ENCODE data around the gene ITIH1. TPM values are rescaled to one million over a fixed set of nuclear protein-coding genes. Genes with fewer than 3 reads are reported as not detected.

ITIH1 gene
- total and polyA plus RNA-seq, 2 of the 4 experiments (the other 2 are of a cell fraction): not detected

DNA sequence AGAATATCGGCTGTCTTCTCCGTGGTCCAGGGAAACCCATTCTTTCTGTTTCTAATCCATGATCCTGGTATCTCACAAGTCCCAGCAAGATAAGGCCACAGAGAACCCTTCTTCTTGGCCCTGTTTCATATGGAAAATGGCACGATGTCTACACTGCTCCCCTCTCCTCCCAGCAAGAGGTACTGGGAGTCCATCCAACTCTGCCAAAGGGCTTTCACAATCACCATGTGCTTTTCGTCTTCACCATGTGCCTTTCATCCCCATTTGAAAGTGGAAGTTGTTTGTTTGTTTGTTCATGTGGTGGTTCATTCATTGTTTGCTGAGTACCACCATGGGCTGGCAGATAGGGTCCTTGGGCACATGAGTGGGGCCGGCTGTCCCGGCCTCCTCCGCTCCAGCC, 22.7 kb downstream of the ITIH1 start:
- no peak overlapping the region for H2AK5ac ChIP-seq (ENCODE audit: low read depth, low read length)
- no peak overlapping the region for H3K14ac ChIP-seq (replicated peaks; ENCODE audit: low read depth, low read length)
- no peak overlapping the region for H2BK20ac ChIP-seq (ENCODE audit: low read depth, low read length)
- peaks cover 5% of the 10 kb centered on the region; the same call in 1 of the 2 replicates for H3K4me1 ChIP-seq (ENCODE audit: control insufficient read depth, insufficient read depth, low read length)
- H3K18ac ChIP-seq (ENCODE audit: low read depth, low read length): no peak overlapping the region
- no peaks in the 10 kb centered on the region for H3K36me3 ChIP-seq (ENCODE audit: control insufficient read depth, insufficient read depth, low read length)
- dilution Hi-C loops (cut with HindIII; ENCODE audit: low sequenced_read_pairs, unreplicated experiment) (no loop called here), in situ Hi-C loops (cut with MboI; ENCODE audit: low sequenced_read_pairs) (no loop called here), intact Hi-C loops (cut with micrococcal nuclease) (no loop called here)
- no peak overlapping the region for H2AFZ ChIP-seq (replicated peaks; ENCODE audit: low read length, poor library complexity)
- no peak overlapping the region for H4K5ac ChIP-seq (ENCODE audit: low read depth, low read length)
- H3K23ac ChIP-seq (ENCODE audit: low read depth, low read length): no peak overlapping the region
- H3K4ac ChIP-seq (ENCODE audit: low read depth, low read length): no peak overlapping the region
- BruUV-seq (replicated peaks): no TSS peak
- no peak overlapping the region for H3K27ac ChIP-seq (ENCODE audit: insufficient read depth, low read length)
- no peak overlapping the region for H3K9ac ChIP-seq (ENCODE audit: low read depth, low read length)
- WGBS, 2 experiments (ENCODE audit: extremely low coverage in 2 of 2, insufficient read length in 1 of 2): no CpG with 5 or more reads among the region's 7 CpGs
- CTCF ChIA-PET: interaction anchor here (0.7 kb wide), 1 partner anchor 31 kb away, joined by 3 read pairs; no protein-coding TSS in a partner anchor
- POLR2A ChIA-PET (ENCODE audit: unreplicated experiment): no interaction called here
- no peaks in the 10 kb centered on the region for H3K79me1 ChIP-seq (ENCODE audit: low read depth in 1 of 2, low read length in 2 of 2)
- ATAC-seq (ENCODE audit: low read depth) (no peak), DNase-seq (no peak)
- no peak overlapping the region for H4K91ac ChIP-seq (ENCODE audit: insufficient read depth, low read depth, low read length)
- no peak overlapping the region for H2BK120ac ChIP-seq (ENCODE audit: low read depth, low read length)
- no peak overlapping the region for H3K4me2 ChIP-seq (ENCODE audit: low read depth, low read length)
- no peaks in the 10 kb centered on the region for H4K20me1 ChIP-seq (ENCODE audit: insufficient read depth, low read length)
- no peak overlapping the region for H3K56ac ChIP-seq (ENCODE audit: extremely low read depth, insufficient read depth, low read length)
- no peak overlapping the region for H2BK5ac ChIP-seq (ENCODE audit: low read depth, low read length, poor library complexity, severe bottlenecking)
- no peak for TF ChIP-seq SMC3 (IDR thresholded peaks at IDR 0.05; ENCODE audit: low read depth, low read length)
- no peak for TF ChIP-seq MAFK (IDR thresholded peaks at IDR 0.05; ENCODE audit: low read depth, low read length)
- TF ChIP-seq POLR2A (IDR thresholded peaks at IDR 0.05; ENCODE audit: low read depth, low read length): no peak
- no peak for TF ChIP-seq MXI1 (IDR thresholded peaks at IDR 0.05; ENCODE audit: borderline replicate concordance, low read depth, low read length)
- no peak for TF ChIP-seq RCOR1 (IDR thresholded peaks at IDR 0.05; ENCODE audit: insufficient replicate concordance, low read length)
- no peak for TF ChIP-seq MAZ (IDR thresholded peaks at IDR 0.05; ENCODE audit: borderline replicate concordance, low read depth, low read length)
- no peak for TF ChIP-seq RFX5 (IDR thresholded peaks at IDR 0.05; ENCODE audit: low read depth, low read length)
- TF ChIP-seq, protein P1, sequence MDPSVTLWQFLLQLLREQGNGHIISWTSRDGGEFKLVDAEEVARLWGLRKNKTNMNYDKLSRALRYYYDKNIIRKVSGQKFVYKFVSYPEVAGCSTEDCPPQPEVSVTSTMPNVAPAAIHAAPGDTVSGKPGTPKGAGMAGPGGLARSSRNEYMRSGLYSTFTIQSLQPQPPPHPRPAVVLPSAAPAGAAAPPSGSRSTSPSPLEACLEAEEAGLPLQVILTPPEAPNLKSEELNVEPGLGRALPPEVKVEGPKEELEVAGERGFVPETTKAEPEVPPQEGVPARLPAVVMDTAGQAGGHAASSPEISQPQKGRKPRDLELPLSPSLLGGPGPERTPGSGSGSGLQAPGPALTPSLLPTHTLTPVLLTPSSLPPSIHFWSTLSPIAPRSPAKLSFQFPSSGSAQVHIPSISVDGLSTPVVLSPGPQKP (IDR thresholded peaks at IDR 0.05; ENCODE audit: borderline replicate concordance, low read depth, low read length): no peak
- TF ChIP-seq NFE2L2 (IDR thresholded peaks at IDR 0.05; ENCODE audit: low read depth, low read length): no peak
- TF ChIP-seq, protein P2, sequence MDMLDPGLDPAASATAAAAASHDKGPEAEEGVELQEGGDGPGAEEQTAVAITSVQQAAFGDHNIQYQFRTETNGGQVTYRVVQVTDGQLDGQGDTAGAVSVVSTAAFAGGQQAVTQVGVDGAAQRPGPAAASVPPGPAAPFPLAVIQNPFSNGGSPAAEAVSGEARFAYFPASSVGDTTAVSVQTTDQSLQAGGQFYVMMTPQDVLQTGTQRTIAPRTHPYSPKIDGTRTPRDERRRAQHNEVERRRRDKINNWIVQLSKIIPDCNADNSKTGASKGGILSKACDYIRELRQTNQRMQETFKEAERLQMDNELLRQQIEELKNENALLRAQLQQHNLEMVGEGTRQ (IDR thresholded peaks at IDR 0.05; ENCODE audit: low read depth, low read length): no peak
- TF ChIP-seq FOS (IDR thresholded peaks at IDR 0.05; ENCODE audit: low read depth, low read length): no peak
- H3K27me3 ChIP-seq (ENCODE audit: control insufficient read depth, insufficient read depth, low read length): no peaks in the 10 kb centered on the region
- no peaks in the 10 kb centered on the region for H3K9me1 ChIP-seq (ENCODE audit: insufficient read depth, low read length)
- no peaks in the 10 kb centered on the region for H3K9me3 ChIP-seq (ENCODE audit: control insufficient read depth, insufficient read depth, low read length)
- no peak overlapping the region for H3K4me3 ChIP-seq (ENCODE audit: insufficient read depth, low read depth, low read length)
- H4K8ac ChIP-seq (ENCODE audit: low read depth in 2 of 2, low read length in 2 of 2): no peak overlapping the region
- no peak overlapping the region for H2AK9ac ChIP-seq (replicated peaks; ENCODE audit: low read depth, low read length, poor library complexity)
- no peak overlapping the region for H2BK15ac ChIP-seq (ENCODE audit: low read depth, low read length)

All from IMR-90 (cell line).